CD1c-positive myeloid dendritic cell (primary cell): Measurements from ENCODE around the gene TMEM87A.
A peak's percentile ranks its signal among the peaks of the same experiment; 100 is the strongest.
"Not testable (repeated sequence)": the region's sequence is repeated elsewhere in the genome, so short reads cannot be mapped to it uniquely, and the experiment has no call there.

ENCODE experiments used
- DNase-seq: peaks from one replicate; pipeline ENCODE4 v3.0.0-alpha.2; 2016; ENCODE audit errors: extremely low spot score

The TMEM87A gene

GRCh38 chr15:42270996-42271395, 2.2 kb downstream of the TMEM87A start:
- DNase-seq, result no peak

- DNase-seq, result no peak
Measured at GRCh38 chr15:42270551-42270950, 2.7 kb downstream of the TMEM87A start.

- DNase-seq, result no peak
Measured at GRCh38 chr15:42267286-42267685, 5.9 kb downstream of the TMEM87A start.

GRCh38 chr15:42264795-42265194, 8.4 kb downstream of the TMEM87A start:
- DNase-seq, result no peak

GRCh38 chr15:42253300-42253699, 19.9 kb downstream of the TMEM87A start:
- no peak for DNase-seq

GRCh38 chr15:42240823-42241222, 32.4 kb downstream of the TMEM87A start:
- DNase-seq, result no peak

- no peak for DNase-seq
Measured at GRCh38 chr15:42239528-42240182, 33.6 kb downstream of the TMEM87A start.

GRCh38 chr15:42233107-42233506, 40.1 kb downstream of the TMEM87A start:
- no peak for DNase-seq

GRCh38 chr15:42232606-42233005, 40.6 kb downstream of the TMEM87A start:
- DNase-seq, result no peak

GRCh38 chr15:42231088-42231487, 42.1 kb downstream of the TMEM87A start:
- DNase-seq, result no peak

GRCh38 chr15:42228981-42229380, 44.3 kb downstream of the TMEM87A start:
- DNase-seq, result not testable (repeated sequence)

GRCh38 chr15:42228036-42228435, 45.2 kb downstream of the TMEM87A start:
- DNase-seq, result no peak

- no peak for DNase-seq
Measured at GRCh38 chr15:42226648-42227047, 46.6 kb downstream of the TMEM87A start.

- no peak for DNase-seq
Measured at GRCh38 chr15:42220216-42220615, 53.0 kb downstream of the TMEM87A start.

GRCh38 chr15:42218953-42219592, 54.2 kb downstream of the TMEM87A start:
- peak; percentile 13 for DNase-seq

- DNase-seq, result no peak
Measured at GRCh38 chr15:42217568-42217967, 55.7 kb downstream of the TMEM87A start.

- no peak for DNase-seq
Measured at GRCh38 chr15:42215913-42216829, 57.1 kb downstream of the TMEM87A start.

GRCh38 chr15:42214600-42214999, 58.6 kb downstream of the TMEM87A start:
- DNase-seq, result no peak

GRCh38 chr15:42213511-42213910, 59.7 kb downstream of the TMEM87A start:
- DNase-seq, result no peak

- DNase-seq, result no peak
Measured at GRCh38 chr15:42210696-42211095, 62.5 kb downstream of the TMEM87A start.

- peak; percentile 89 for DNase-seq
Measured at GRCh38 chr15:42207674-42208579, 65.3 kb downstream of the TMEM87A start, which contains the start of gene VPS39. Gene VPS39 (minus strand): TSS chr15:42208304. CDS start chr15:42208153, 151 bp downstream.
